Stimulated activated CD8-positive, alpha-beta memory T cell treated with anti-CD3 and anti-CD28 coated beads, Interleukin-4, amount 100 ng/mL, for 1 hour (primary cell): ENCODE results near the gene ITGA8.
"Not testable (repeated sequence)": the region's sequence is repeated elsewhere in the genome, so short reads cannot be mapped to it uniquely, and the experiment has no call there.

Source experiments
- DNase-seq, 2 donors: peaks; one replicate each; pipeline ENCODE4 v3.0.0-alpha.2; 2020; ENCODE audit warnings: low read depth in 2 of 2, low spot score in 1 of 2

ITGA8 gene

GRCh38 chr10:15690031-15690430, 29.7 kb downstream of the ITGA8 start:
- DNase-seq = no peak

- DNase-seq = no peak
Observed at GRCh38 chr10:15684768-15685167, 35.0 kb downstream of the ITGA8 start.

- DNase-seq = no peak
Observed at GRCh38 chr10:15681076-15681475, 38.6 kb downstream of the ITGA8 start.

GRCh38 chr10:15678851-15679250, 40.9 kb downstream of the ITGA8 start:
- no peak for DNase-seq

GRCh38 chr10:15672469-15672868, 47.3 kb downstream of the ITGA8 start:
- DNase-seq = no peak

GRCh38 chr10:15670880-15671279, 48.8 kb downstream of the ITGA8 start:
- no peak for DNase-seq

- no peak for DNase-seq
Observed at GRCh38 chr10:15661574-15661973, 58.1 kb downstream of the ITGA8 start.

- no peak for DNase-seq
Observed at GRCh38 chr10:15660990-15661389, 58.7 kb downstream of the ITGA8 start.

- DNase-seq = no peak
Observed at GRCh38 chr10:15658069-15658702, 61.5 kb downstream of the ITGA8 start.

- no peak for DNase-seq
Observed at GRCh38 chr10:15652757-15653156, 67.0 kb downstream of the ITGA8 start.

GRCh38 chr10:15652117-15652516, 67.6 kb downstream of the ITGA8 start:
- no peak for DNase-seq

GRCh38 chr10:15651175-15651574, 68.5 kb downstream of the ITGA8 start:
- DNase-seq = no peak

GRCh38 chr10:15642095-15642494, 77.6 kb downstream of the ITGA8 start:
- DNase-seq = no peak

GRCh38 chr10:15640536-15641085, 79.1 kb downstream of the ITGA8 start:
- DNase-seq = no peak

- DNase-seq = no peak
Observed at GRCh38 chr10:15636446-15636845, 83.3 kb downstream of the ITGA8 start.

GRCh38 chr10:15632456-15633091, 87.1 kb downstream of the ITGA8 start:
- DNase-seq = no peak

GRCh38 chr10:15631205-15631604, 88.5 kb downstream of the ITGA8 start:
- not testable (repeated sequence) for DNase-seq

GRCh38 chr10:15630353-15630752, 89.4 kb downstream of the ITGA8 start:
- no peak for DNase-seq

GRCh38 chr10:15627617-15628196, 92.0 kb downstream of the ITGA8 start:
- no peak for DNase-seq

GRCh38 chr10:15626937-15627336, 92.8 kb downstream of the ITGA8 start:
- DNase-seq = no peak

- no peak for DNase-seq
Observed at GRCh38 chr10:15625261-15625660, 94.5 kb downstream of the ITGA8 start.

GRCh38 chr10:15624401-15625196, 95.1 kb downstream of the ITGA8 start:
- DNase-seq = no peak
